Uterus (tissue), 4 donors: ENCODE data around the gene VWA7. TPM values are rescaled to one million over a fixed set of nuclear protein-coding genes. Genes with fewer than 3 reads are reported as not detected.
A peak's percentile ranks its signal among the peaks of the same experiment; 100 is the strongest.
"Not testable (repeated sequence)": the region's sequence is repeated elsewhere in the genome, so short reads cannot be mapped to it uniquely, and the experiment has no call there.

ENCODE experiments used
- DNase-seq, 2 donors: peaks; one replicate each; pipeline ENCODE4 v3.0.0-alpha.2; 2019 to 2020
- H3K27ac ChIP-seq, 2 donors: fragments of 200-600 bp; sonication (generic); 1 replicate in 1 of 2; 2 replicates in 1 of 2; pipeline ENCODE4 v1.5.1; 2016 to 2018
- H3K27me3 ChIP-seq, 2 donors: fragments of 200-600 bp; sonication (generic); one replicate each; pipeline ENCODE4 v1.5.1; 2018 to 2019; ENCODE audit warnings: control low read depth in 1 of 2
- H3K36me3 ChIP-seq, 2 donors: fragments of 200-600 bp; sonication (generic); one replicate each; pipeline ENCODE4 v1.5.1; 2019; ENCODE audit warnings: control low read depth in 1 of 2
- H3K4me1 ChIP-seq, 2 donors: fragments of 200-600 bp; sonication (generic); one replicate each; pipeline ENCODE4 v1.5.1; 2018 to 2019; ENCODE audit warnings: control low read depth in 1 of 2
- H3K4me3 ChIP-seq, 2 donors: fragments of 200-600 bp; sonication (generic); 1 replicate in 1 of 2; 2 replicates in 1 of 2; pipeline ENCODE4 v1.5.1; 2018 to 2019; ENCODE audit warnings: mild to moderate bottlenecking in 1 of 2
- H3K9me3 ChIP-seq, 2 donors: fragments of 200-600 bp; sonication (generic); one replicate each; pipeline ENCODE4 v1.5.1; 2019; ENCODE audit warnings: control low read depth in 1 of 2
- CTCF ChIP-seq, 4 experiments: fragments of 200-600 bp in 2 of 4; fragments of 450-650 bp in 2 of 4; sonication (generic) in 2 of 4; IDR thresholded peaks; one replicate each; pipeline ENCODE4 v1.5.1; 2016 to 2019; ENCODE audit warnings: antibody characterized with exemption in 4 of 4, mild to moderate bottlenecking in 2 of 4, moderate library complexity in 1 of 4
- POLR2A ChIP-seq, 2 donors: fragments of 450-650 bp; IDR thresholded peaks; one replicate each; pipeline ENCODE4 v1.6.1; 2016; ENCODE audit warnings: antibody characterized with exemption in 2 of 2, mild to moderate bottlenecking in 1 of 2, moderate library complexity in 1 of 2
- intact Hi-C: fragments of 100-400 bp; cut with DNase I; formaldehyde crosslinking; loops from one replicate; pipeline ENCODE4 v1.15.1; 2023; ENCODE audit warnings: low total_unique reads
- total RNA-seq, 4 donors: library from RNA; depleted of rRNA in 3 of 4; stranded (reverse); fragments of >200 nt in 3 of 4; gene quantifications; one replicate each; pipeline versions ENCODE4 v1.1.0 to v1.2.4, GENCODE V29; 2014 to 2023
- donor health status: DM: yes; HTN: yes; CAD: no.

Gene VWA7
- total RNA-seq, 4 donors from 2014 or later, result 0.88 to 24.1 (median 3.1) TPM

DNA sequence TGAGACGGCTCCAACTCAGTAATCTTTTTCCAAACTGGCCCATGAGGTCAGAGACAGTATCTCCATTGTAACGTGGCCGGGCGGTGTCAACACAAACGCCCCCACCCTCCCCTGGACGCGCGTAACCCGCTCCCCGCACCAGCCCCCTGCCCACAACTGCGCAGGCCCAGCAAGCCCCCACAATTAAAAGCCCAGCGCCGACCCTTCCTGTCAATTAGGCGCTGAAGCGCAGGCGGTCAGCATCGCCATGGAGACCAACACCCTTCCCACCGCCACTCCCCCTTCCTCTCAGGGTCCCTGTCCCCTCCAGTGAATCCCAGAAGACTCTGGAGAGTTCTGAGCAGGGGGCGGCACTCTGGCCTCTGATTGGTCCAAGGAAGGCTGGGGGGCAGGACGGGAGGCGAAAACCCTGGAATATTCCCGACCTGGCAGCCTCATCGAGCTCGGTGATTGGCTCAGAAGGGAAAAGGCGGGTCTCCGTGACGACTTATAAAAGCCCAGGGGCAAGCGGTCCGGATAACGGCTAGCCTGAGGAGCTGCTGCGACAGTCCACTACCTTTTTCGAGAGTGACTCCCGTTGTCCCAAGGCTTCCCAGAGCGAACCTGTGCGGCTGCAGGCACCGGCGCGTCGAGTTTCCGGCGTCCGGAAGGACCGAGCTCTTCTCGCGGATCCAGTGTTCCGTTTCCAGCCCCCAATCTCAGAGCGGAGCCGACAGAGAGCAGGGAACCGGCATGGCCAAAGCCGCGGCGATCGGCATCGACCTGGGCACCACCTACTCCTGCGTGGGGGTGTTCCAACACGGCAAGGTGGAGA lies 38.1 kb upstream of the VWA7 start, which contains the start of the genes HSPA1A and HSPA1L:
HSPA1A (plus strand) TSS at position 519 of the 814 bp plus-strand sequence; CDS start at position 733, 214 bp downstream.
HSPA1L (minus strand) TSS at position 259 of the 814 bp plus-strand sequence. CDS start 3,311 bp downstream, outside the sequence.
- H3K4me3 ChIP-seq, result peak within 1 kb of the TSS; percentile 58 to 67
- H3K27ac ChIP-seq, result peak within 1 kb of the TSS; percentile 96 to 100
- H3K36me3 ChIP-seq, result no peaks in the 10 kb centered on the region
- H3K9me3 ChIP-seq, result no peaks in the 10 kb centered on the region
- H3K4me1 ChIP-seq, result peaks cover 0 to 4% of the 10 kb centered on the region in 2 donors
- DNase-seq, result peak; percentile 97 to 98
- TF ChIP-seq CTCF (IDR thresholded peaks at IDR 0.05), result peak in 1 of 4 experiments; percentile 21
- TF ChIP-seq POLR2A (IDR thresholded peaks at IDR 0.05), result peak; percentile 100
- intact Hi-C loops, result no loop called here
- no peaks in the 10 kb centered on the region for H3K27me3 ChIP-seq

DNA sequence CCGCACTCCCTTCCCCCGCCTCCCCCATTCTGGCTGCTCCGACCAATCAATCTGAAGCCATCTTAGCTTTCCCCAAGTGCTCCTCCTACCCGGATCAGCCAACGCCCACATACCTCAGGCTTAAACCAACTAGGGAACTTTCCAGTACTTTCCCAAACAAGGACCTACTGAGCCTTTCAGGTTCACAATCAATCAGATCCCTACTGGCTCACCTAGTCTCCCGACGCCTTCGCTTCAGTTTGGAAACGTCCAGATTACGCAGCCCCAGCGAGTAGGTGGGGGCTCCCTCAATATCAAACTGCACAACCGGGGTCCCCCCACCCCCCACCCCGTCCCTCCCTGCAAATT lies 37.5 kb upstream of the VWA7 start:
- intact Hi-C loops, result no loop called here

GRCh38 chr6:31813465-31813849 lies 36.3 kb upstream of the VWA7 start:
- intact Hi-C loops, result no loop called here
- peak overlapping the region in 1 of 2 donors; percentile 32 for H3K4me3 ChIP-seq
- H3K27me3 ChIP-seq, result no peaks in the 10 kb centered on the region
- H3K36me3 ChIP-seq, result no peaks in the 10 kb centered on the region
- no peaks in the 10 kb centered on the region for H3K9me3 ChIP-seq
- no peak for DNase-seq
- H3K4me1 ChIP-seq, result no peaks in the 10 kb centered on the region
- peak overlapping the region; percentile 96 to 100 for H3K27ac ChIP-seq
- no peak for TF ChIP-seq CTCF (IDR thresholded peaks at IDR 0.05)
- no peak for TF ChIP-seq POLR2A (IDR thresholded peaks at IDR 0.05)

More for the DNA sequence above, 37.5 kb upstream of the VWA7 start:
- no peaks in the 10 kb centered on the region for H3K27me3 ChIP-seq
- H3K36me3 ChIP-seq, result no peaks in the 10 kb centered on the region
- peak; percentile 96 to 99 for DNase-seq
- TF ChIP-seq CTCF (IDR thresholded peaks at IDR 0.05) (no peak), POLR2A (IDR thresholded peaks at IDR 0.05) (peak; percentile 37 to 92)
- H3K27ac ChIP-seq, result peak overlapping the region; percentile 96 to 100
- H3K9me3 ChIP-seq, result no peaks in the 10 kb centered on the region
- H3K4me3 ChIP-seq, result peak overlapping the region; percentile 58 to 67
- no peaks in the 10 kb centered on the region for H3K4me1 ChIP-seq

DNA sequence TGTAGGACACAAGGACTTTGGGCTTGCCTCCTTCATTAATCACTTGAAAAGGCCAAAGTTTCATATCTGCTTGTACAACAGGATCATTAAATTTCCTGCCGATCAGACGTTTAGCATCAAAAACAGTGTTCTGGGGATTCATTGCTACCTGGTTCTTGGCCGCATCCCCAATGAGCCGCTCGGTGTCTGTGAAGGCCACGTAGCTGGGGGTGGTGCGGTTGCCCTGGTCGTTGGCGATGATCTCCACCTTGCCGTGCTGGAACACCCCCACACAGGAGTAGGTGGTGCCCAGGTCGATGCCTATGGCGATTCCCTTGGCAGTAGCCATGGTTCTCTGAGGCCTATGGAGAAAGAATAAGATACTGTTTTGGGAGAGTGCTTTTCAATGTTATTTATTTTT lies 34.5 kb upstream of the VWA7 start:
- intact Hi-C loops, result no loop called here
- Histone ChIP-seq H3K27ac (no peak overlapping the region), H3K4me3 (no peak overlapping the region), H3K36me3 (no peaks in the 10 kb centered on the region), H3K27me3 (no peaks in the 10 kb centered on the region), H3K9me3 (no peaks in the 10 kb centered on the region), H3K4me1 (peaks cover 0 to 3% of the 10 kb centered on the region in 2 donors)
- no peak for TF ChIP-seq CTCF (IDR thresholded peaks at IDR 0.05)
- TF ChIP-seq POLR2A (IDR thresholded peaks at IDR 0.05), result no peak
- DNase-seq, result no peak

- not testable (repeated sequence) for DNase-seq, H3K9me3 ChIP-seq
These were observed 31.5 kb upstream of the VWA7 start for GRCh38 chr6:31808599-31808998.

More at GRCh38 chr6:31808599-31808998, 31.5 kb upstream of the VWA7 start:
- H3K27me3 ChIP-seq, H3K27ac ChIP-seq, H3K4me3 ChIP-seq, H3K4me1 ChIP-seq, intact Hi-C loops, H3K36me3 ChIP-seq: not testable (repeated sequence)
